B cell (primary cell): ENCODE results near the gene CHST3. TPM values are rescaled to one million over a fixed set of nuclear protein-coding genes. Genes with fewer than 3 reads are reported as not detected.

Experiments used
- ATAC-seq: fragments of 200-7000 bp; cut with Tn5 transposase; one replicate; pipeline ENCODE4 v1.10.0; 2021; ENCODE audit warnings: low read depth, mild to moderate bottlenecking, moderate number of reproducible peaks, moderate library complexity
- CTCF ChIA-PET: fragments of 350-600 bp; sonication (Branson Sonifier 250); formaldehyde crosslinking; loops from one replicate; lab custom pipeline; 2021; ENCODE audit warnings: antibody characterized with exemption, inconsistent platforms; lab: Charles Lee
- POLR2A ChIA-PET: fragments of 350-600 bp; sonication (Branson Sonifier 250); formaldehyde crosslinking; loops from one replicate; lab custom pipeline; 2021; ENCODE audit warnings: antibody characterized with exemption; lab: Charles Lee
- DNase-seq: peaks from one replicate; pipeline ENCODE4 v3.0.0; 2013
- H2AFZ ChIP-seq: 2 replicates; pipeline ENCODE4 v1.6.1; 2012; ENCODE audit warnings: mild to moderate bottlenecking, low read depth, low read length; ENCODE audit not compliant: insufficient read depth, poor library complexity, severe bottlenecking
- H3K27ac ChIP-seq, 2 donors: 1 replicate in 1 of 2; 2 replicates in 1 of 2; pipeline ENCODE4 v1.5.1; 2012 to 2013; ENCODE audit warnings: low read length in 2 of 2, mild to moderate bottlenecking in 2 of 2, moderate library complexity in 1 of 2
- H3K27me3 ChIP-seq, 4 experiments: fragments of 200-600 bp in 1 of 4; sonication (generic) in 1 of 4; replicated peaks in 1 of 4; 1 replicate in 2 of 4; 2 replicates in 2 of 4; pipeline versions ENCODE4 v1.6.1 to v1.7.0; 2013 to 2016; ENCODE audit warnings: low read length in 3 of 4, mild to moderate bottlenecking in 2 of 4, mixed read lengths in 1 of 4, moderate library complexity in 1 of 4; ENCODE audit not compliant: insufficient read depth in 4 of 4, control insufficient read depth in 3 of 4; ENCODE audit errors: control extremely low read depth in 1 of 4
- H3K36me3 ChIP-seq, 2 experiments: replicated peaks in 1 of 2; 1 replicate in 1 of 2; 2 replicates in 1 of 2; pipeline versions ENCODE4 v1.6.1 to v1.7.1; 2013; ENCODE audit warnings: low read length in 1 of 2; ENCODE audit not compliant: insufficient read depth in 2 of 2, control insufficient read depth in 1 of 2; ENCODE audit errors: control extremely low read depth in 1 of 2, extremely low read depth in 1 of 2
- H3K4me1 ChIP-seq, 2 donors: fragments of 200-600 bp in 1 of 2; sonication (generic) in 1 of 2; 1 replicate in 1 of 2; 2 replicates in 1 of 2; pipeline versions ENCODE4 v1.5.1 to v1.6.1; 2013 to 2017; ENCODE audit warnings: low read length in 2 of 2; ENCODE audit not compliant: control insufficient read depth in 2 of 2, insufficient read depth in 2 of 2
- H3K4me2 ChIP-seq: replicated peaks from 2 replicates; pipeline ENCODE3; 2012; ENCODE audit warnings: mild to moderate bottlenecking, low read depth, low read length; ENCODE audit not compliant: poor library complexity, severe bottlenecking
- H3K4me3 ChIP-seq, 5 experiments: fragments of 200-600 bp in 1 of 5; sonication (generic) in 1 of 5; 1 replicate in 3 of 5; 2 replicates in 2 of 5; pipeline versions ENCODE4 v1.5.1 to v1.7.0; 2011 to 2016; ENCODE audit warnings: low read length in 4 of 5, mild to moderate bottlenecking in 4 of 5, low read depth in 2 of 5, control low read depth in 1 of 5, moderate library complexity in 1 of 5; ENCODE audit not compliant: insufficient read depth in 1 of 5; ENCODE audit errors: control extremely low read depth in 1 of 5, extremely low read depth in 1 of 5
- H3K79me2 ChIP-seq: fragments of 200-600 bp; sonication (generic); one replicate; pipeline ENCODE4 v1.6.0; 2016; ENCODE audit warnings: low read length; ENCODE audit not compliant: control insufficient read depth, insufficient read depth
- H3K9ac ChIP-seq: fragments of 200-600 bp; sonication (generic); 2 replicates; pipeline ENCODE4 v1.6.1; 2017; ENCODE audit warnings: mild to moderate bottlenecking, low read length, moderate library complexity
- H3K9me3 ChIP-seq, 3 donors: one replicate each; pipeline versions ENCODE4 v1.6.1 to v1.7.1; 2013; ENCODE audit warnings: low read length in 2 of 3; ENCODE audit not compliant: control insufficient read depth in 2 of 3, insufficient read depth in 1 of 3; ENCODE audit errors: control extremely low read depth in 1 of 3
- H4K20me1 ChIP-seq: 2 replicates; pipeline ENCODE4 v1.6.0; 2012; ENCODE audit warnings: mild to moderate bottlenecking, low read length; ENCODE audit not compliant: insufficient read depth, control insufficient read depth, poor library complexity, severe bottlenecking
- H3K27ac Mint-ChIP-seq: one replicate; pipeline ENCODE4 v1.8.0; 2021; ENCODE audit warnings: mixed read lengths
- H3K27me3 Mint-ChIP-seq: one replicate; pipeline ENCODE4 v1.8.0; 2021; ENCODE audit warnings: mixed read lengths
- H3K4me1 Mint-ChIP-seq: one replicate; pipeline ENCODE4 v1.8.0; 2021; ENCODE audit warnings: mixed read lengths
- H3K4me3 Mint-ChIP-seq: one replicate; pipeline ENCODE4 v1.8.0; 2021; ENCODE audit warnings: mixed read lengths
- H3K9me3 Mint-ChIP-seq: one replicate; pipeline ENCODE4 v1.8.0; 2022; ENCODE audit warnings: mixed read lengths; ENCODE audit not compliant: insufficient read depth
- EZH2 ChIP-seq: IDR thresholded peaks from 2 replicates; pipeline ENCODE4 v1.6.1; 2012; ENCODE audit warnings: borderline replicate concordance, low read depth, mild to moderate bottlenecking, moderate library complexity, low read length; ENCODE audit not compliant: insufficient read depth, poor library complexity, severe bottlenecking
- WGBS: methylation state at CpG from one replicate; pipeline ENCODE4 v1.1.5; 2013; ENCODE audit warnings: missing lambda C conversion rate; ENCODE audit not compliant: insufficient coverage; 5-methylcytosine and 5-hydroxymethylcytosine counted together
- intact Hi-C: fragments of 100-400 bp; cut with micrococcal nuclease; formaldehyde crosslinking; loops from one replicate; pipeline ENCODE4 v1.10.0; 2022
- polyA plus RNA-seq: library from polyadenylated mRNA; depleted of rRNA; stranded (reverse); fragments of >200 nt; gene quantifications from 2 replicates; pipeline ENCODE4 v1.2.3, GENCODE V29; 2012
- total RNA-seq, 2 donors: library from RNA; stranded (reverse); fragments of 120-200 nt in 1 of 2; gene quantifications; 1 replicate in 1 of 2; 2 replicates in 1 of 2; pipeline versions ENCODE4 v1.2.3 to v1.2.4, GENCODE V29; 2013 to 2022
- TF ChIP-seq, protein P1 (sequence below): fragments of 200-600 bp; IDR thresholded peaks from one replicate; pipeline ENCODE4 v1.8.0; 2022; ENCODE audit warnings: antibody characterized with exemption, mild to moderate bottlenecking

The CHST3 gene
- total and polyA plus RNA-seq, 2 donors (not counting 1 experiment from before 2014, with no cell fraction given): 0.01 TPM; not detected in 1

DNA sequence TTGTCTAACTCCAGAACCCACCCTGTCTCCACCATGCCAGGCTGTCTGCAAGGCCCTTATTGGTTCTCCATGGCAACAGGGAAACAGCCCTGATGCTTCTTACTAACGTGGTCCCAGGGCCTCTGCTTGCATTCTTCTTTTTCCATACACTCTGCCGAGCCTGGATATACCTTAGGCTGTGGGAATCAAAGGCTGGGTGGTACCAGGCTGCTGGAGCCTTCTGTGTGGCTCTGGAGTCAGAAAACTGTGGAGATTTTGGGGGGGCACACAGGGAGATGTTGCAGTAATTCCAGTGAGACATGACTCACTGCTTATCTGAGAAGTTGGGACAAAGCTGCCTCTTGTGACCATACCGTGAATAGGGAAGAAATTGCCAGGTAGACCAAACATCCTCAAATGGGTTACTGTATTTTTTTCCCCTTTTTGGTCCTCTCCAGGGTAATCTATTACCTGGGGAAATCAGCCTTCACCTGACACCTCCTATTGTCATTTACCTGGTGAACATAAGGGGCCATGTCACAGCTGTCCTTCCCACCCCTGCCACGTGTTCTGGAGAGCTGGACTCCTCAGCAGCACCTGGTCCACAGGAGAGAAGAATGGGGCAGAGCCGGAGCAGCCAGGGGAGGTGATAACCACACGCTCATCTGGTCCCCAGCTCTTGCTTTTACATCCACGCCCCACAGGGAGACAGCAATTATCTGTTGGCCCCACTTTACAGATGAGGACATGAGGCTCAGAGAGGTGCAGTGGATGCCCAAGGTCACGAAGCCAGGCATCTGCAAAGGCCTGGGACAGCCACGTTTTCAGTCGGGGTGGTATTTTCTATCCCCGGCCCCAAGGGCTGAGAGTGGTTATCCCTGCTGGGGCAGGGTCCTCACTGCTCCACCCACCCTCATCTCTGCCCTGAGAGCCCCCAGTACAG, 4.6 kb downstream of the CHST3 start:
- ATAC-seq: no peak
- H3K4me1 Mint-ChIP-seq: peaks cover 6% of the 10 kb centered on the region
- Histone ChIP-seq H3K9me3 (peaks cover 0 to 7% (median 0%) of the 10 kb centered on the region in 3 donors), H3K79me2 (no peaks in the 10 kb centered on the region), H3K4me3 (no peak overlapping the region), H3K9ac (no peak overlapping the region), H3K27me3 (peaks cover 0 to 28% (median 10%) of the 10 kb centered on the region in 4 experiments), H3K27ac (no peak overlapping the region), H2AFZ (no peak overlapping the region), H3K36me3 (no peaks in the 10 kb centered on the region), H4K20me1 (no peaks in the 10 kb centered on the region), H3K4me1 (peaks cover 8% of the 10 kb centered on the region in 2 donors), H3K4me2 (no peak overlapping the region)
- TF ChIP-seq, protein P1, sequence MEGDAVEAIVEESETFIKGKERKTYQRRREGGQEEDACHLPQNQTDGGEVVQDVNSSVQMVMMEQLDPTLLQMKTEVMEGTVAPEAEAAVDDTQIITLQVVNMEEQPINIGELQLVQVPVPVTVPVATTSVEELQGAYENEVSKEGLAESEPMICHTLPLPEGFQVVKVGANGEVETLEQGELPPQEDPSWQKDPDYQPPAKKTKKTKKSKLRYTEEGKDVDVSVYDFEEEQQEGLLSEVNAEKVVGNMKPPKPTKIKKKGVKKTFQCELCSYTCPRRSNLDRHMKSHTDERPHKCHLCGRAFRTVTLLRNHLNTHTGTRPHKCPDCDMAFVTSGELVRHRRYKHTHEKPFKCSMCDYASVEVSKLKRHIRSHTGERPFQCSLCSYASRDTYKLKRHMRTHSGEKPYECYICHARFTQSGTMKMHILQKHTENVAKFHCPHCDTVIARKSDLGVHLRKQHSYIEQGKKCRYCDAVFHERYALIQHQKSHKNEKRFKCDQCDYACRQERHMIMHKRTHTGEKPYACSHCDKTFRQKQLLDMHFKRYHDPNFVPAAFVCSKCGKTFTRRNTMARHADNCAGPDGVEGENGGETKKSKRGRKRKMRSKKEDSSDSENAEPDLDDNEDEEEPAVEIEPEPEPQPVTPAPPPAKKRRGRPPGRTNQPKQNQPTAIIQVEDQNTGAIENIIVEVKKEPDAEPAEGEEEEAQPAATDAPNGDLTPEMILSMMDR: no peak
- no peak for TF ChIP-seq EZH2
- no peak overlapping the region for H3K27ac Mint-ChIP-seq
- no peak for DNase-seq
- no peaks in the 10 kb centered on the region for H3K9me3 Mint-ChIP-seq
- H3K4me3 Mint-ChIP-seq: no peak overlapping the region
- 82% methylated on average over 9 of the region's 11 CpGs for WGBS
- peaks cover 25% of the 10 kb centered on the region for H3K27me3 Mint-ChIP-seq
- intact Hi-C loops: no loop called here
- ChIA-PET CTCF (interaction anchor here (0.6 kb wide), 1 partner anchor 38 kb away, joined by 3 read pairs; no protein-coding TSS in a partner anchor), POLR2A (no interaction called here)

DNA sequence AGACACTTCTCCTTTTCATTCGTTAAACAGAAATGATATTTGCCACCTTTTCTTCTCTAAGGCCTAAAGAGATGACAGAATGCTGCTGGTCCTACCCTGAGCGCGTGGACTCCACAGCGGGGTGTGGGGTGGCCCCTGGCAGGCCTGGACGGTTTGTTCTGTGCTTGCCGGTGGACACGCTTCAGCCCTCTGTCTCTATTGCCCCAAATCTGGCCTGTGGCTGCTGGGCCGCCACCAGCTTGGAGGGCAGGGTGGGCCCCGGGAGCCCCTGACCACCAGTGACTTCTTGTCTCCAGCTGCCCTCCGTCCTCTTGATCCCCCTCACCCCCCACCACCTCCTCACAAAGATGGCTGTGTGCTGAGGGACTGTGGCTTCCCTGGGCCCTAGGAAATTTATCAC, 5.7 kb downstream of the CHST3 start:
- ATAC-seq (no peak), DNase-seq (no peak)
- Histone ChIP-seq H3K27me3 (peaks cover 0 to 23% (median 7%) of the 10 kb centered on the region in 4 experiments), H3K79me2 (no peaks in the 10 kb centered on the region), H3K36me3 (no peaks in the 10 kb centered on the region), H3K9me3 (peaks cover 0 to 3% (median 0%) of the 10 kb centered on the region in 3 donors), H3K4me1 (peaks cover 0 to 2% of the 10 kb centered on the region in 2 donors), H3K27ac (no peak overlapping the region), H2AFZ (no peak overlapping the region), H3K9ac (no peak overlapping the region), H4K20me1 (no peaks in the 10 kb centered on the region), H3K4me3 (no peak overlapping the region), H3K4me2 (no peak overlapping the region)
- no peak overlapping the region for H3K27ac Mint-ChIP-seq
- intact Hi-C loops: no loop called here
- no peaks in the 10 kb centered on the region for H3K9me3 Mint-ChIP-seq
- WGBS: 81% methylated on average over 9 of the region's 10 CpGs
- ChIA-PET POLR2A (no interaction called here), CTCF (no interaction called here)
- peaks cover 4% of the 10 kb centered on the region for H3K4me1 Mint-ChIP-seq
- peaks cover 24% of the 10 kb centered on the region for H3K27me3 Mint-ChIP-seq
- H3K4me3 Mint-ChIP-seq: no peak overlapping the region
- no peak for TF ChIP-seq EZH2
- TF ChIP-seq, protein P1: no peak
